Astrocyte of the spinal cord (primary cell): ENCODE data around the gene MKRN1.

ENCODE experiments used
- DNase-seq: peaks from one replicate; pipeline ENCODE4 v3.0.0; 2011; ENCODE audit warnings: low read depth, low spot score
- H3K4me3 ChIP-seq: 2 replicates; pipeline ENCODE4 v1.5.1; 2011; ENCODE audit warnings: low read depth, mild to moderate bottlenecking, low read length, moderate library complexity
- CTCF ChIP-seq: IDR thresholded peaks from 2 replicates; pipeline ENCODE4 v1.5.1; 2012; ENCODE audit warnings: low read depth, mild to moderate bottlenecking, low read length, inconsistent platforms
- in situ Hi-C: cut with HindIII; loops from 2 replicates; pipeline ENCODE4 v1.10.0; 2017; ENCODE audit warnings: low sequenced_read_pairs

Gene MKRN1

GRCh38 chr7:140453273-140453672 is 26.0 kb downstream of the MKRN1 start:
- in situ Hi-C loops = no loop called here
- no peak overlapping the region for H3K4me3 ChIP-seq
- DNase-seq = no peak
- no peak for TF ChIP-seq CTCF

GRCh38 chr7:140451716-140452115 is 27.6 kb downstream of the MKRN1 start:
- DNase-seq = no peak
- no peak overlapping the region for H3K4me3 ChIP-seq
- in situ Hi-C loops = no loop called here
- TF ChIP-seq CTCF = no peak

GRCh38 chr7:140448781-140449480 is 30.4 kb downstream of the MKRN1 start:
- DNase-seq = no peak
- in situ Hi-C loops = no loop called here
- H3K4me3 ChIP-seq = no peak overlapping the region
- no peak for TF ChIP-seq CTCF

GRCh38 chr7:140447841-140448240 is 31.5 kb downstream of the MKRN1 start:
- no peak overlapping the region for H3K4me3 ChIP-seq
- DNase-seq = no peak
- in situ Hi-C loops = no loop called here
- no peak for TF ChIP-seq CTCF

- no peak for TF ChIP-seq CTCF
- no peak for DNase-seq
- in situ Hi-C loops = no loop called here
- no peak overlapping the region for H3K4me3 ChIP-seq
Observed at GRCh38 chr7:140446467-140446866, 32.8 kb downstream of the MKRN1 start.

GRCh38 chr7:140441519-140441918 is 37.8 kb downstream of the MKRN1 start:
- no peak overlapping the region for H3K4me3 ChIP-seq
- in situ Hi-C loops = no loop called here
- no peak for DNase-seq
- TF ChIP-seq CTCF = no peak
